ENCODE results near the gene IRF6.
A peak's percentile ranks its signal among the peaks of the same experiment; 100 is the strongest.
"Not testable (repeated sequence)": the region's sequence is repeated elsewhere in the genome, so short reads cannot be mapped to it uniquely, and the experiment has no call there.

IRF6 gene

DNA sequence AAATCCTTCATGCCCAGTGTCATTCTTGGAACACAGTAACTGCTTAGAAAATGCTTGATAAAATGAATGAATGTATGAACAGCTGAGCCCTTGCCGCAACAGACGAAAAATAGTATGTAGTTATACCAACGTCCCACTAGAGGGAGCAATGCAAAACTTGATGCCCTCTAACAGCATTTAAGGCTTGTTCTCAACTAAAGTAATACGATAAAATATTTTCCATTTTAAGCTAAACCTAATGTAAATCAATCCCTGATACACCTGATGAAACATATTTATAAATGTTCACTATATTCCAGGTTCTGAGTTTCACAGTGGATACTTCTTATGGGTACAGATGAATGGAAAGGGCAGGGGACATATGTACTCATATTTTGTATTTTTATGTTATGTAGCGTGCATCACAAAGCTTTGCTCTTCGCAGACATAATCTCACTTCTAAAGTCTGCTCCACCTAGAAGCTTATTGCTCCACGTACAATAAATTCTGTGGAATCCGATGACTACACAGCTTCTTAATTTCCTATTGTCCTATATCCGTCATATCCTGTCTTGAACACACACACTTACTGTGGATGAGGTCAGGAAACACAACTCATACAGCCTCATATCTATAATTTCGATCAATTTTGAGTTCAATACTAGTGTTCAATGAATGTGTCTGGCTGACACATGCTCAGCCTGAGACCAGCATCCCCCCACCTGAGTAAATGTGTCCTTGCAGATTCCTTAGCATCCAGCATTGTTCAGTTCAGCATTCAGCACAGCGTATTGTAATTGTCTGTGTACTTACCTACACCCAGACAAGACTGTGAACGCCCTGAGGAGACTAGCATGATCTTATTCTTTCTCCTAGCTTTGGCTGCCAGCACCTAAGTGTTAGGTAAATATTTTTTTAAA lies 17.4 kb upstream of the IRF6 start:
- peak; percentile 77 for DNase-seq (ENCODE audit: low spot score)

DNA sequence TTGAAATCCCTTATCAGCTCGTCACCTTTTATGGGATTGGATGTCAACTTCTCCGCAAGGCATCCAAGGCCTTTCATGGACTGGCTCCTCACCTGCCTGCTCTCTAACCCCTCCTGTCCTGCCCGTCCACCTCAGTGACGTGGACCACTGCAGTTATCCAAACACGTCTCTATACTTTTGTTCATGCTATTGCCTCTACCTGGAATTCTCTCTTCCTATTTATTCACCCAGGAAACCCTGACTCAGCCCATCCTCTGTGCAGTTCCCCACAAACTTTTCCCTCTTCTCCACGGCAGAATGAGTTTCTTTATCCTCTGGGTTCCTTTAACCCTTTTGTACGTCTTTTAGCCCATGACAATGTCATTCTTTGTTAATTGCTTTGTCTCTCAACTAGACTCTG lies 16.8 kb upstream of the IRF6 start:
- DNase-seq (ENCODE audit: low spot score): no peak

DNA sequence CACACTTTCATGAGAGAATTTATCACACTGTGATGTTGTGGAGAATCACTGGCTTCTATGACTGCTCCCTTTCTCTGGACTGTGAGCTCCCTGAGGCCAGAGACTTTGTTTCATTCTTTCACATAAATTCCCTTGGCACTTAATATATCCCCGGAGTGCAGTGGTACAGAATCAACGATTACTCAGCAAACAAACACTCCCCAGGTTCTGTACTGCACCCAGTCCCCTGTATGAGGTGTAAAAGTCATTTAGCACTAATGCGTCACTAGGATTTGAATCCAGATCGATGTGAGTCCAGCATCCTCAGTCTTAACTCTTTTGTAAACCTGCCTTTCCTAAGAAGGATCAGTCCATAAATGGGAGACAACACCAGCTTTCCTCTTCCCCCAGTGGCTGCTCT lies 15.0 kb upstream of the IRF6 start:
- no peak for DNase-seq (ENCODE audit: low spot score)

DNA sequence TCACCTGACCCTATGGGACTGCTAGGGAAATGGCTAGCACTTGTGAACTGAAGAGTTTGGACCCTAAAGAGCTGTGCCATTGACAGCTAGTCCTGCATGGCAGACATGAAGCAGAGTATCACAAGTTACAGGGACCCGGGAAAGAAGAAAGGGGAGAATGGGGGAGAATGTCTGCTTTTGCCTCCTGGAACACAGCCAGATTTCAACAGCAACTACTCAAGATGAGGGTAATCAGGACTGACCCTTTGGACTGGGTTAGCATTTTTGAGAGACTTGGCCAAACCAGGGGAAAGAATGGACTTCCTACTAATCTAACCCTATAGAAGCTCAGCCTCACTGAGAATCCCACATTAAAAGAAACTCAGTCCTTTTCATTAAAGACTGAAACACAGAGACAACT lies 13.1 kb upstream of the IRF6 start:
- DNase-seq (ENCODE audit: low spot score): no peak

DNA sequence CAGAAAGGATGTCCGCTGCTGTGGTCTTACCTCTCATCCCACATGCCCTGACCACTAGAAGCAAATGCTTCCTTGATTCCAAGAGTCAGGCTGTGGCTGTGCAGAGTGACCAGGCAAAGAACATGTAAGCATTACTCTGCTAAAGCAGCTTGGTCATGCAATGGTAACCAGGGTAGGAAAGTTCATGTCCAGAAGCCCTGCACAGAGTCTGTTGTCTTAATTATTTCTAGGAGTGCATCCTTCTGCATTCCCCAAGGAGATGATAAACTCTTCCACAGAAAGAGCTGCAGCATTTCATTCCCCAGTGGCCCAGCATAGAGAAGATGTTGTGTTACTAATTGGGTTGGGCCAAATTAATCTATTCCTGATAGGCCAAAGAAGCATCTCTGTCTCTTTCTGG lies 11.7 kb upstream of the IRF6 start:
- no peak for DNase-seq (ENCODE audit: low spot score)

DNA sequence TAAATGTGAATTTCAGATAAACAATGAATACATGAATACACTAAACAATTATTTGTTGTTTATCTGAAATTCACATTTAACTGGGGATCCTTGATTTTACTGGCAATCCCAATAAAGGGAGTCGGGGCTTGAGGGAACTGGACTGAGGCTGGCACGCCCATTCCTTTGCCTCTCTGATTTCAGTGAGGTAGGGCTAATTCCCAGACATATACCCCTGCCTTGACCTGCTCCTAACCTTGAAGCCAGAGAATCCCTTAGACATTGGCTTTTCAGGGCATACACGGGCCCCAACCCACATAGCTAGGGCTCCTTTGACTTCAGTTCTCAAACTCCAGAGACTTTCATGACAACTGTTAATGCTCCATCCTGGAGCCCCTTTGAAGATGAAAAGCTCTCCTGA lies 11.0 kb upstream of the IRF6 start:
- DNase-seq (ENCODE audit: low spot score): no peak

DNA sequence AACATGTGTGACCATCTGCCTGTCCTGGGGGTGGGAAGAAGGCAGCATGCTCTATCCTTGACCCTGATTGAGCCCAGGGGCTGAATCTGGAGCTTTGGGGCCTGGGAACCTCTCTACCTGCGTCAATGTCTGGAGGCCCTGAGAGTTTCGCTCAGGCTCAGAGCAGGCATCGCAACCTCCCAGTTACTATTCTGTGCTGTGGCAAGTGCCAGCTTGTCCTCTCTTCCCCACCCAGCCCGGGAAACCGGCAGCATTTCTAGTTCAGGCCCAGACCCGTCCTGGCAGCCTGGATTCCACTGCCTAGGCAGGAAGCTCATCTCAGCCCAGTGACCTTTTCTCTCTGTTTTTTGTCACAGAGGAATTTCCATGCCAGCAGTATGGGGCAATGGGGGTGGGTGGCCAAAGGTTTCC lies 10.0 kb upstream of the IRF6 start:
- no peak for DNase-seq (ENCODE audit: low spot score)

DNA sequence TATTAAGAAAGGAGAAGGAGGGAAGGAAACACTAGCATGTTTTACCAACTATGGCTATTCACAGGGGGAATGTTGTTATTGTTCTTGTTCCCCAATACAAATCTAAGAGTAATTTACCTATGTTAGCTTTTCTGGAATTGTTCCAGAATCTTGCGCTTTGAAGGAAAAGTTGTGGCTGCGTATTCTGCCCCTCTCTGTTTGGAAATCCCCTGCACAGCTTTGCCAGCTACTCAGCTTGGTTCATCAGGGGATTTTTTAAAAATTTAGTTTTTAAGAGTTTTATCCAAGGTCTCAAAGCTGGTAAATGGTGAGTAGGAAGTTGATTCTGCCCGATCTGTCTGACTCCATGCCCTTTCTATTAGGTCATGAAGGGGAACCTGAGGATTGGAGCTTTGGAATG lies 9.5 kb upstream of the IRF6 start:
- DNase-seq (ENCODE audit: low spot score): no peak

DNA sequence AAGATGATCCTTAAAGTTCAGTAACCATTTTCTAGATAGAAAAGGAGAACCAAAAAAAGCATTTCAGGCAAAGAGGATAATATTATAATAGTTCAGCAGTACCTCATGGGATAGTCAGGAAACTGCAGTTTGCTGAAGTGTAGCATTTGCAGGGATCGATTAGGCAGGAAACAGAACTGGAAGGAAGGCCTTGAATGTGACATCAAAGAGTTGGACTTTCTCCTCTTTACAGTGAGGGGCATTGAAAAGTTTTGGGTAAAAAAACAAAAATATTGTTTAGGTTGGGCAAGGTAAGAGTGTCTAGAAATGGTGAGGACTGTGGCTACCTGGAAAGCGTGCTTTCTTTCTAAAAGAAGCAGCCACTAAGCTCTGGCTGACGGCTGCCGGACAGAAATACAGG lies 8.0 kb upstream of the IRF6 start:
- no peak for DNase-seq (ENCODE audit: low spot score)

DNA sequence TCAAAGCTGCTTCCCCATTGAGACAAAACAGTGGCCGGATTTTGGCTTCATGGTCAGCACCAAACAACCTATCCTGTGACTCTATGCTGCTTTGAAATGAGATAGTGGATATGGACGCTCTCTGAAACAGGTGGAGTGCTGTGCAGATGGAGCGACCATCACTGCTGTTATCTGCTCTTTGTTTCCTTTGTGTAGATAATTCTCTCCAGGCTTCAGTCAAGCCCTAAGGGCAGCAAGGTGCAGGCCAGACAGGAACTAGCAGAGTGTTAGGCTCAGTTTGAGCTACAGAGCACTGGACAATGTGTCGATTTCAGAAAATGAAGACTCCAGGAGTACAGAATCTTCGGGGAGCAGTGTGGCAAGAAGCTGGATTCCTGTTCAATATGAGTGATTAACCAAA lies 4.8 kb upstream of the IRF6 start:
- DNase-seq (ENCODE audit: low spot score): no peak

DNA sequence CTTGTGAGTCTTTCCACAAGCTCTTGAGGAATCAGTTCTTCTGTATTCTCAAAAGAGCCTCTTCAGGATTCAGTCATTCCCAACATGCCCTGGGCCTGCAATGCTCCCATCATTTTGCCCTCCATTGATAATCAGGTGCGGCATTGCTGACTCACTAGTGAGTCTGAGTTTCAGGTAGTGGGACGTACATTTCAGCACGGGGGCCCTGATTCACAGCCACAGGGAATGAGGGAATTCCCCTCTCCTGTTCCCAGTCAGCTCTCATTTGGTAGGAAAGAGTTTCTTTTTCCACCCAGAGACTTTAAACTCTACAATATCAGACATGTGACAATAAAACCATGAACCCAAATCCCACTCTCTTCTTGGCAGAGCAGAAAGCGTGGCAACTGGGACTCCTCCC lies 3.7 kb upstream of the IRF6 start:
- DNase-seq (ENCODE audit: low spot score): no peak

DNA sequence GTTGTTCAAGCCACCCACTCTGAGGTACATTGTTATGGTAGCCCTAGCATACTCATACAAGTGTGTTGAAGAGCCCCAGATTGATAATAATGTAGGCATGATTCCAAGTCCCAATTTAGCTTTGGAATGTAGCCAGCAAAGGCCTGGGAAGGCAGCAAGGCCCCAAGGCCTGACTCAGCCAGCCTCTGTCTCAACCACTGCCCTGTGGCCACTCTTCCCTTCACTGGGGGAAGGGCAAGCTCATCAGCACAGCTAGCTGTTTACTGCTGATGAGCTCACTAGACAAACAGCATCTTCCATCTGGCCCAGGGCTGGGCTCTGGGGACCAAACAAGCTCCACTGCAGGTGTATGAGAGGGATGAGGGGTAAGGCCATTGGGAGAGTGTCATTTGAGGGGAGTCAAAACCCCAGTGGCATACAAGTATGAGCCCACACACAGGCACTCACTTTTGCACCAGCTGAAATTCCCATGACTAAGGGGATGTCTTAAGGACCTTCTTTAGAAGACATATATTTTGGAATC lies 2.2 kb upstream of the IRF6 start:
- DNase-seq (ENCODE audit: low spot score): peak; percentile 75

DNA sequence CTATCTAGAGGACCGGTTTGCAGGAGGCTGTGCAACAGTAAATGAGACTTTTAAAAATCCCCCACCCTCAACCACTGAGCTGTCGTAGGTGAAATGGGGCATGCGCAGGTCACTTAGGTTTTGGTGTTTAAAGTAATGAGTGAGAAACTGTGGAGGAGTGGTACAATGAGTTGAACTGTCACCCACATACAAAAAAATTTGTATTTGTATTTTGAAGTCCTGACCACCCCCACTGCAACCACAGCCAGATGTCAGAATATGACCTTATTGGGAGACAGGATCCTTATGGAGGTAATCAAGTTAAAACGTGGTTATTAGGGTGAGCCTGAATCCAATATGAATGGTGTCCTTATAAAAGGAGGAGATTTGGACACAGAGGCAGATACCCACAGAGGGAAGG lies 1.6 kb upstream of the IRF6 start:
- no peak for DNase-seq (ENCODE audit: low spot score)

DNA sequence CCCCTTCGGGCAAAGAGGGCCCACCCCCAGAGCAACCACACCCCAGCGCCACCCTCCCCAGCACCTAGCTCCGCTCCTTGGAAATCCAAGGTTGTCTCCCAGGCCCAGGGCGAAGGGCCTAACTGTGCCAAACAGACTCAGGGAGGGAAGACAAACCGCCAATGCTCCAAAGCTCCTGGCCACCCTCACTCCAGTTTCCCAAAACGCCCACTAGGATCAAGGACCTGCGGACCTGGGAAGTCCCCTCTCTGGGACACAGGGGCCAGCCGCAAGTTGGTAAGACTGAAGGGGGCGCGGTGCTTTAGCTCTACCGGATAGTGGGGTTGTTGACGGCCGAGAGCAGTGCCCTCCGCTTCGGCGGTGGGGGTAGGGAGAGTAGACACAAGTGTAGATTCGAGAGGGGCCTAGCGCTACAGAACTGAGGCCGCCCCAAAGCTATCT lies 581 bp downstream of the IRF6 start:
- no peak for DNase-seq (ENCODE audit: low spot score)

DNA sequence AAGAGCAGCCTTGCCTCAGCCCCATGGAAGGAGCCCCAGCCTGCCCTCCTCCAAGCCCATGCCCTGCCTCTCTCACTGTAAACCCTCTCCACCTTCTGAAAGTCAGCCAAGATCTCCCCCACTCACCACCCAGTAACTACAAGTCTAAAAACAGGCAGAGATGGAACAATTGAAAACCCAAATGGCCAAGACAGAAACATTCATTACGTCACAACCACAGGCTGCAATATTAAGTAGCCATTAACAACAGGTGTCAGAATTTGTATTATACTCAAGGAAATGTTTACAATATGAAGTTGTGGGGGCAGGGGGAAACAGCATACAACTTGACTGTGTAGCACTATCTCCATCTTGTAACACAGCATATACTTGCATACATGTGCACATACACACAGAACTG lies 2.4 kb downstream of the IRF6 start:
- no peak for DNase-seq (ENCODE audit: low spot score)

DNA sequence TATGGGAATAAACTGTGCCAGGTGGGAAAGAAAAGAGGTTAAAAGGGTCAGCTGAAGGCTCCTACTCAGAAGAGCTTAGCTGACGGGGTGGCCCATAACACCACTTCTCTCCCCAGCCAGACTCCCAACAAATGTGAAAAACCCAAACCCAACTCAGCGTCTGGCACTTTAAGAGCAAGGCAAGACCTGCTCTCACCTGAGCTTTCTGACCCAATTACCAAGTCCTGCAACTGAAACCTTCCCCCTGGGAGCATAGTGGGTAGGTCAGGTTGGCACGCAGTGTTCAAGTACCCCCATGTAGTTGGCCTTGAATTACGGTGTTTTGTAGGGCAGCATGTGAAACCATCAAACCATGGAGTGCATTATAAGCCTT lies 3.2 kb downstream of the IRF6 start:
- no peak for DNase-seq (ENCODE audit: low spot score)

DNA sequence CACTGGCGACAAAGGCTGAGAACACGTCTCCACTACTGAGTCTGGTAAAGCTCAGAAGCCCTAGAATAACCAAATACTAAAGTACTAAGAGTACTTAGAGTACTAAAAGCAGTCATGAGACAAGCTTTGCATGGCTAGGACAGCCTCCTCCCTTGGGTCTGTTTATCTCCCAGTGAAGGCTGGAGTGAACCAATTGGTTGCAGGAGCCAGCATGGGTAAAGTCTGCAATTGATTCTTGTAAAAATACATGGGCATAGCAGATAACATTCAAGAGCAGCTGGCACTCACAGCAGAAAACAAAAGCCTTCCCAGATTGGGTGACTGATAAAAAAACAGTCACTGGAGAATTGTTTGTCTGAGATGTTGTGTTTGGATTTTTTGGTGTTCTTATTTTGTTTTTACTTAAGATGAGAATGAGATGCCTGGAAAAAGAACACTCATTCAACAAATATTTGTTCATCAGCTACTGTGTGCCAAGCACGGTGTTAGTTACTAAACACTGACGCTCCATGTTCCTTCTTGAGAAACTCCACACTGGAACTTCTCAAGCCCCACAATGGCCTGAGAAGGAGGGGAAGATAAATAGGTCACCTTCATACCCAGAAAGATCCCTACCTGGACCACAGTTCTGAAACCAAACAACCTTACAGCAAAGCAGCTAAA lies 3.7 kb downstream of the IRF6 start:
- peak; percentile 55 for DNase-seq (ENCODE audit: low spot score)

DNA sequence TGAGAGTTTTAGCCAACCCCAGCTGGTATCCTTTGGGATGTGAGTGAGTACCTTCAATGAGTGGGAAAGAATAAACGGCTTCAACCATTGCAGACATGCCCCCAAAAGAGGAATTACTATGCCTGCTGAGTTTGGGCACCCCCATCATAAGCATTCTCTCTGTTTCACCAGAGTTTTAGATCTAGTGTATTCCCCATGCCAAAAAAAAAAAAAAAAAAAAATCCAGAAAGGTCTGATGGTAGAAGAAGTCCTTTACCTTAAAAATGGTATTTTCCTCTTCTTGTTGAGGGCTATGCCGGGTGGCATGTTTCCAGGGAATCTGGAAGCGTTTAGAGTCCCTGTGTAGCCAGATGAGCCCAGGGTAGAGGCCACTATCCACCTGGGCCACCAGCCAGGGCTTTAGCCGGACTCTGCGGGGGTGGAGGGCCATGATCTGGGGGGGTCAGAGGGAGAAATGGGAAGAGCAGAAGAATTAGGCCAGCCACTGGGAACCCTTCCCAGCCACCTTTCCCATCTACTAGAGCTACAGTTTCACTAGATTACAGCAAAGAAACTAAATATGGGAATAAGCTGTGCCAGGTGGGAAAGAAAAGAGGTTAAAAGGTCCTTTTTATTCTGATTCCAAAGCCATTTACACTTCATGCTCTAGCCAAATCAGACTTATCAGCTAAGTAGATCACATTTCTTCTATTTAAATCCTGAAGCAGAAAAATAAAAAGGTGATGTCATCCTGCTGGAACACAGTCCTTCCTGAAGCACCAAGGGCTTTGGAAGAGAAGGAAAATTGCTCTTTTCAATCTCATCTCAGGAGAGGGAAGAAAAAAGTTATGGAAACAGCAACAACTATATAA lies 4.7 kb downstream of the IRF6 start:
- no peak for DNase-seq (ENCODE audit: low spot score)

DNA sequence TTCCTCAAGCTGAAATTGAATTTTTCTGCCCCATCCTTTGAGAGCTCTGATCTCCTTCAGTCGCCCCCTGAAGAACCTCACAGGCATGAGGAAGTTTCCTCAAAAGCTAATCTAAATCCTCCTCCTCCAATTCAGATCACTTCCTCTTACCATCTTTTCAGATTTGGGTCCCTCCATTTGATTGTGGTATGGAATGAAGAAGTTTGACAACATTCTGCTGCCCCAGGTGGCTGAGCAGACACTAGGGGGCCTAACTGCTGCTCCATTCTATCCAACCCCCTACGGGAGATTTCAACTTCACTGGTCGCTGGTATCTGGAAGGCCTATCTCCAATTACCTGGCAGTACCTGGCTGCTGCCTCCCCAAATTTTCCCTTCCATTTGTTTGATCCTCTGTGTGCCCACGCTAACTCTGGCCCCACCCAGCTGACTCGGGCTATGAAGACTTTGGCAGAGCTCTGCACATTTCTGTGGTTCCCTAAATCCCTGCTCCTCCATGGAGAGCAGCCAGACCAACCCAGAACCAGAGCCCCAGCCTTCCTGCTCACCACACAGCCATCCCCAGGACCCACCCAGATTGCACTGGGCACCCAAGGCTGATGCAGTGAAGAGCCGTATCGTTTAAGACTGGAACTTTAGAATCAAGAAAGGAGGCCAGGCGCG lies 7.8 kb downstream of the IRF6 start:
- no peak for DNase-seq (ENCODE audit: low spot score)

DNA sequence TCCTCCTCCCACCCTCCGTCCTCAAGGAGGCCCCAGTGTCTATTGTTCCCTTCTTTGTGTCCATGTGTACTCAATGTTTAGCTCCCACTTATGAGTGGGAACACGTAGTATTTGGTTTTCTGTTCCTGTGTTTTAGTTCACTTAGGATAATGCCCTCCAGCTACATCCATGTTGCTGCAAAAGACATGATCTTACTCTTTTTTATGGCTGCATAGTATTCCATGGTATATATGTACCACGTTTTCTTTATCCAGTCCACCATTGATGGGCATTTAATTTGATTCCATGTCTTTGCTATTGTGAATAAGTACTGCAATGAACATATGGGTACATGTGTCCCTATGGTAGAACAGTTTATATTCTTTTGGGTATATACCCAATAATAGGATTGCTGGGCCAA lies 12.2 kb downstream of the IRF6 start:
- DNase-seq (ENCODE audit: low spot score): not testable (repeated sequence)

DNA sequence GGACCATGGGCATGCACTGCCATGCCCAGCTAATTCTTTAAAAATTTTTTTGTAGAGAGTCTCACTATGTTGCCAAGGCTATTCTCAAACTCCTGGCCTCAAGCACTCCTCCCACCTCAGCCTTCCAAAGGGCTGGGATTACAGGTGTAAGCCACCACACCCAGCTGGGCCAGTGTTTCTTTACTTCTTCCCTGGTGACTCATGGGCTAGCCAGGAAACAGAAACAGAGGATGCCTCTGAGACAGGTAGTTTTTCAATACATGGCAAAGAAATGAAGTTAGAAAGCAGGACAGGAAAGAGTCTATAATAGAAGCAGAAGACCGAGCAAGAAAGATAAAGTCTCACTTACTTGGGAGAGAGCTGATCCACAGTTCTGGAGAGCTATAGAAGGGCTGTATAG lies 14.0 kb downstream of the IRF6 start:
- DNase-seq (ENCODE audit: low spot score): no peak
